ENCODE results near the gene GRIK2.

GRIK2 gene

DNA sequence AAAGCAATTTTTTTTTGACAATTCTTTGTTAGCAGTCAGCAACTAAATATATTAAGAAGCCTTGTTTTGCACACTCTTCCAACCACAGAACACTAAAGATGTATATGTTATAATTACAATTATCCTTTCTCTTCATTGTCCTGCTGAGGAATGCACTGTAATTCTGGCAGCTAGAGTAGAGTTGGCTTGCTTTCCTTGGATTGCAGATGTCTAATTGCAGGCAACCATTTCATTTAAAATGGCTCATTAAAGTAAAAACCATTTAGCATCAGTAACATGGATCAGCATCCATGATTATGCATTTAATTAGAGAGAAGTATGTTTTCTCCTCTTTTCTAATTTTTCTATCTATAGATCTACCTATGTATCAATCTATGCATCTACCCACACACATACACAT lies 335.4 kb downstream of the GRIK2 start:
- no peak for DNase-seq

DNA sequence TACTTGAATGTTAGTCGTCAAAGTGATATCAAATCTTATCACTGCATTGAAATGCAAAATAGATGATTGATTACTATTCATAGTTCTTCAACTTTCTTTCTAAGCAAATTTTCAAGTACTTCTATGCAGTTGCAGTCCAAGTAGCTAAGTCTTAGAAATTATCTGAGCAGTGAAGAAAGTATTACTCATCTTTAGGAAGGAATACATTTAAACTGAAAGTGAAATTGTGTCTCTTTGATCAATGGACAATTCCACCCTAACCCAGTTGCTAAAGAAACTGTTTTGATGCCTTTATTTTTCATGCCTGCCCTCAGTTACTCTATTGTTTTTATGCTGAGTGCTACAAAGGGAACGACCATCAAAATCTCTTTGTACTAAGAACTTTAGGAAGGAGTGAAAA lies 337.4 kb downstream of the GRIK2 start:
- DNase-seq, result no peak

- no peak for DNase-seq
These were observed 340.4 kb downstream of the GRIK2 start for GRCh38 chr6:101733899-101734298.

DNA sequence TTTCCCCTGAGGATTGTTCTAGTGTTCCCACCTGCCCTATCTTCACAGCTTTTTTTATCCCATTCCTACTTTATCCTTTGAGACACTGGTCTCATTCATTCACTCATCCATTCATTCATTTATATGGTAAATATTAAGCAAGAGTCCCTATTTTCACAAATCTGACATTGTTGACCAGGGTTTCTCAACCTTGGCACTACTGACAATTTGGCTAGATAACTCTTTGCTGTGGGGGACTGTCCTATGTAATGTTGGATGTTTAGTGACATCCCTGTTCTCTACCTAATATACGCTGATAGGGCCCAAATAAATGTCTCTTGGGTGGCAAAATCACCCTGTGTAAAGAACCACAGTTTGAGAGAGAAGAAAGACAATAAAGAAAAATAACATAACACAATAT lies 345.0 kb downstream of the GRIK2 start:
- DNase-seq, result no peak

DNA sequence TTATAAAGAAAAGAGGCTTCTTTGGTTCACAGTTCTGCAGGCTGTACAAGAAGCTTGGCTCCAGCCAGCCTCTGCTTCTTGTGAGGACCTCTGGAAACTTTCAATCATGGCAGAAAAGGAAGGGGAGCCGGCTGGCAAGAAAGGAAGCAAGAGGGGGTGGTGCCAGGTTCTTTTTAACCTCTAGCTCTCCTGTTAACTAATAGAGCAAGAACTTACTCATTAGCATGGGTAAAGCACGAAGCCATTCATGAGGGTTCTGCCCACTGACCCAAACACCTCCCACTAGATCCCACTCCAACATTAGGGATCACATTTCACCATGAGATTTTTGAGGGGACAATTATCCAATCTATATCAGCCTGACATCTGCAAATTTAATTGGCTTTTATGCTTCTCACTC lies 347.1 kb downstream of the GRIK2 start:
- DNase-seq, result no peak

GRCh38 chr6:101741474-101742171 lies 348.1 kb downstream of the GRIK2 start:
- DNase-seq, result peak; percentile 47

- no peak for DNase-seq
These were observed 353.7 kb downstream of the GRIK2 start for GRCh38 chr6:101747160-101747559.

- DNase-seq, result no peak
These were observed 354.2 kb downstream of the GRIK2 start for GRCh38 chr6:101747716-101748115.

DNA sequence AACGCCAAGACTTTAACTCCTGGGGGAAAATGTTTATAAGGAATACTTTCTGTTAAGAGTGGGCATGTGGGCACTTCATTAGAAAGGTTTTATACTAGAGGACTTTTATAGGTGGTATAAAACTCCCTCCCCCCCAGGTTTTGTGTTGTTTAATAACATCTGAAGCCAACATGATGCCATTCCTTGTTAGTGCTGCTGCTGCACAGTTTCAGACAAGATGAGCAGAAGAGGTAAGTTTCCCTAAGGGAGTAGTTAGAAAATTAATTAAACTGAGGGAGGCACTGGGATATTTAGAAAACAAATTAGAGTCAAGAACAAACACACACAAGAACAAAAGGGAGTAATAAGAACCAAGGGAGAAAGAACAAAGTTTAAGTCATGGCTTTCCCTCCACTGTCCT lies 362.4 kb downstream of the GRIK2 start:
- DNase-seq, result no peak

- no peak for DNase-seq
These were observed 364.9 kb downstream of the GRIK2 start for GRCh38 chr6:101758368-101758767.

DNA sequence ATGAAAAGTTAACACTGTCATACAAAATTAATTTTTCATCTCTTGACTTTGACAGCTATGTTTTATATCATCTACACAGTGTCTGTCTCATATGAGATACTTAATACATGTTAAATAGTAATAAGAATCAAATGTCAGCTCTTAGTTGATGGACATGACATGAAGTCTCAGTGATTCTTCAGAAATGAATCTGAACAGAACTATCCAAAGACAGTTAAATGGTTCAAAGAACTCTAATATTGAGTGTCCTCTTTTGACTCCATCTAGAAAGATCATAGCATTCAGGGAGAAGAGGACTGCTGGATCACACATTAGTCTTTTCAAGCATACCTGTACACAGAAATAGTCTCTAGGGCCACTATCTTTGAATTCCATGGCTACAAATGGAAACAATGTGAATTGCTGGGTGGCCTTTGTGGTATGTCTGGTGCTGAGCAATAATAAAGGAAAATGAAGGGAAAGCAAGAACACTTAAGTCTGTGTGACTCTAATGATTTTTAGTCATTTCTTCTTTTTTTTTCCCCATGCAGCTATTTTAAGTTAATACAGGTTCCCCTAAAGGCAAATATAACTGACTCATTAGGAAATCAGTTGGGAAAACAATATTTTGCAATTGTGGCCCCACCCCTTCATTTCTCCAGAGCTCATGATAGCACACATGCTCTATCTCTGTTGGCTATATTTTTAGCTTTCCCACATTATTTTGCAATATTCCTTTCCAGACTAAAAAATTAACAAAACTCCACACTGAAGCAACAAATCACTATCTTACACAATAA lies 367.5 kb downstream of the GRIK2 start:
- no peak for DNase-seq

DNA sequence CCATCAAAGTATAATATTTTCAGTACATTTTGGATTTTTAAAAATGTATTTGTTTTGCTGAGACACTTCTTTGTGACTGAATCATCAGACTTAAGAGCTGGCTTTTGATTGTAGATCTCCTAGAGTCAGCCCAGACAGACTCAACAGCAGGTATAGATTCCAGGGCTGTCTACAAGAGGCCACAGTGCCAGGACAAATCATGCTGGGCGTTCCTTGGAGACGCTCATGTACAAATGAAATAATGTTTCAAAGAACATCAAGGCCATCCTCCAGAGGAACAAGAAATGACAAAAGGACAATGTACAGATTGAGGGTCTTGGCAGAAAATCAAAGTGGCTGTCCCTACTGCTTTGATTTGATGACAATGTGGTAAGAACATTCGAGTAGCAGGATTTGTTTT lies 369.3 kb downstream of the GRIK2 start:
- no peak for DNase-seq

- no peak for DNase-seq
These were observed 371.8 kb downstream of the GRIK2 start for GRCh38 chr6:101765281-101765680.

DNA sequence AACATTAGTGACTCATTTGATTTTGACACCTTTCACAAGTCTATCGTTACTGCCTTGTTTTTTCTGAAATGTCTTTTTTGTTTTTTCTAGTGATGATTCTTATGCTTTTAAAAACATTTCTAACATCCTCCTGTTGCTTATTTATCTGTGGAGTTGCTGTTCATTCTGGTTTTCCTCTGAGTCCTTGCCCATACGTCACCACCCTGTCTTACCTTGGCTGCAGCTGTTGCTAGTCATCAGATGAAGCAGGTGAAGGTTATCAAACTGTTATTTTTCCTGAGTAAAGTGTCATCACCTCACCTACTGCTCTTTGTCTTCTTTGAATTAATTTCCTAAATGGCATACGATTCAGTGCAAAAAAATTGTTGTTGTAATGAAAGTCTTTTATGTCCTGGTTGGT lies 376.6 kb downstream of the GRIK2 start:
- no peak for DNase-seq

- DNase-seq, result peak; percentile 87
These were observed 383.4 kb downstream of the GRIK2 start for GRCh38 chr6:101776919-101777350.

- DNase-seq, result peak; percentile 28
These were observed 384.1 kb downstream of the GRIK2 start for GRCh38 chr6:101777646-101778045.

- DNase-seq, result no peak
These were observed 385.7 kb downstream of the GRIK2 start for GRCh38 chr6:101779051-101779844.

GRCh38 chr6:101783287-101783686 lies 389.8 kb downstream of the GRIK2 start:
- no peak for DNase-seq

DNA sequence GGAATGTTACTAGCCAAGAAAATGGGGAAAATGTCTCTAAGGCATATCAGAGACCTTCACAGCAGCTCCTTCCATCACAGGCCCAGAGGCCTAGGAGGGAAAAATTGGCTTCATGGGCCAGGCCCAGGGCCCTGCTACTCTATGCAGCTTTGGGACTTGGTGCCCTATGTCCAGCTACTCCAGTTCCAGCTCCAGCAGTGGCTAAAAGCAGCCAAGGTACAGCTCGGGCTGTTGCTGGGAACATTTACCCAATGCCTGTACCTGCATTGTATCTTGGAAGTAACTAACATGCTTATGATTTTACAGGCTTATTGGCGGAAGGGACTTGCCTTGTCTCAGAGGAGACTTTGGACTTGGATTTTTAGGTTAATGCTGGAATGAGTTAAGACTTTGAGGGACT lies 390.6 kb downstream of the GRIK2 start:
- no peak for DNase-seq

DNA sequence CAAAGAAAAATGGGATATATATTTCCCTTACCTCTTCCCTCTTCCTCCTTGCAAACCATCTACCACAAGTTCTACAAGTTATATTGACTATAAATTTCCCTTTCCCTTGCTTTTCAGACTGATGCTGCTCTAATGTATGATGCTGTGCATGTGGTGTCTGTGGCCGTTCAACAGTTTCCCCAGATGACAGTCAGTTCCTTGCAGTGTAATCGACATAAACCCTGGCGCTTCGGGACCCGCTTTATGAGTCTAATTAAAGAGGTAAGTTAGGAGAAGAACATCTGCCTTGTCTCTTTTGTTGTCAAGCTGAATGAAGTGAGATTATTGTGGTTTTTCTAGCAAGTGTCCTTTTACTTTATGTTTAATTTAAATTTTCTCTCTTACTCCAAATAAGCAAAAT lies 406.0 kb downstream of the GRIK2 start:
- DNase-seq, result peak; percentile 76

GRCh38 chr6:101800598-101800997 lies 407.1 kb downstream of the GRIK2 start:
- peak; percentile 26 for DNase-seq

- DNase-seq, result no peak
These were observed 409.6 kb downstream of the GRIK2 start for GRCh38 chr6:101803136-101803535.

- DNase-seq, result no peak
These were observed 412.7 kb downstream of the GRIK2 start for GRCh38 chr6:101806241-101806640.

DNA sequence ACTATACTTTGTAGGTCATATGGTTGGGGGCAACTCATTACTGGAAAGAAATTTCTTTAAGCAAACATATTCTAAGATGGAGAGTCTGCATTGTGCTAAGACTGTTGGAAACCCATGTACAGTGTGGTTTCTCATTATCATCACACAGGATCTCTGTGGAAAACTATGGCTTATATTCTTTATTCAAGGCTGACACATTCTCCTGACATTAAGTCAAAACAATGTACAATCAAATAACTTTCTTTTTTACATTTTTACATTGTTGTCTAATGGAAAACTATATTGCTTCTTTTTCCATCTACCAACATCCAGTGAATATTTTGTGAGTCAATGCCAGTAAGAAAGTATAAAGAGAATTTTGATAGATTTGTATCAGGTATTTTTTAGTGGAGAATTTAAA lies 417.6 kb downstream of the GRIK2 start:
- no peak for DNase-seq
